Measurements from ENCODE around the gene SUSD4.

The SUSD4 gene

DNA sequence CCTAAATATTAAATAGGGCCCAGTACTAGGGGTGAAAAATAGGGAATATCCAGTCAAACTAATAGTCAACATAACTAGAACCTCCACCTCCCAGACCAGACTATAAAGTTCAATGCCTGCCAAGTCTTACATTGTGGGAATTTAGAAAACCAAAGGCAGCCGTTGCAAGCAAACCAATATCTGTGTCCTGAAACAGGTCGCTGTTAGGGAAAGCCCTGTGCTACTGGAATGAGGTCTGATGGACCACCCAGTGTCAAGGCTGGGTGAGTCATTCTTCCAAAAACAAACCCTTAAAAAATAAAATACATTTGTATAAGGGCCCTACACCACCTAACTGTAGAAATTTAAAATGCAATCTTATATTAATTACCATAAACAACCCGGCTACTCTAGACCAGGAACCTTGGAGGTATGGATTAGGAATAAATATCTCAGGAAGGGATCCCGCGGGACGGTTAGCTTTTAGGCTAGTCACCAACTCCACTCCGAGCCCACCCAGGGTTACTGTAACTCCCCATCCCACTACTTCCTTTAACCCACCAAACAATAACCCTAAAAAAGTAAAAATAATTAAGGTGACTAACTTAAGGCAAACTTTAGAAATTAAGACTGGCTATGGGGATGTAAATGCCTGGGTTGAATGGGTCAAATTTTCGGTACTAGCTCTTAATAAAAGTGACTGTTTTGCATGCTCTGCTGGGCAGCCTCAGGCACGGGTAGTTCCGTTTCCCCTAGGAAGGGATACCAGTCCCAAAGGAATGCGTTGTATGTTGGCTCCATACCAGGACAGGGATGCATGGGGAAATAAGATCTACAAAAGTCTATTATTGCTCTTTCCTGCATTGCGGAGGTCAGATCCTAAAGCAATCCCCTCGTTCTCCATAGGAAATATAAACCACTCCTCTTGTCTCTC is 155.6 kb downstream of the SUSD4 start:
- DNase-seq, result no peak

DNA sequence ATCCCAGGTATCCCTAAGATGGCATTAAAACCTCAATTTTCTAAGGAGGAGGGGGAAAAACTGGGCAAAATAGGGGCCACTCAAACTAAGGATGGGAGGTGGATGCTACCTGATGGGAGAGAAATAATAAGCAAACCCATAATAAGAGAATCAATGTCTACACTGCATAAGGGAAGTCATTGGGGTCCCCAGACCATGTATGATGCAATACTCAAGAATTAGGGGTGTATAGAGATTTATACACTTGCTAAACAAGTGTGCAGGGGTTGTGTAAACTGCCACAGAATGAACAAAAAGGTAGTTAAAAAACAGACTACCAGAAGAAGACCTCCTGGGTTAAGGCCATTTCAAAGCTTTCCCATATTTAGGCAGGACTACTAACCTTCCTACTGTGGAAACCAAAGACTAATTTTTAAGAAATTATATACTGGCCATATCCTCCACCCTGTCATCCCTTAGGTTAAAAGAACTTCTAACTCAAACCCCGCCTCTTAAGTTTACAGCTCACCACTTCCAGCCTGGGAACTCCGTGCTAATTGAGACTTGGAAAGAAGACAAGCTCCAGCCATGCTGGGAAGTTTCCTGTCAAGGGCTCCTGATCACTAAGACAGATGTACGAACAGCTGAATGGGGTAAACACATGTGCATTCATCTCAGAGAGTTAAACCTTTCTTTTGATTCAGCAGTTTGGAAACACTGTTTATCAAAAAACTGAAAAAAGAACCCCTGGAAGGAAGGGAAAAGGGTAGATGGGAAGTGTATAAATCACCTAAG is 156.5 kb downstream of the SUSD4 start:
- no peak for DNase-seq

DNA sequence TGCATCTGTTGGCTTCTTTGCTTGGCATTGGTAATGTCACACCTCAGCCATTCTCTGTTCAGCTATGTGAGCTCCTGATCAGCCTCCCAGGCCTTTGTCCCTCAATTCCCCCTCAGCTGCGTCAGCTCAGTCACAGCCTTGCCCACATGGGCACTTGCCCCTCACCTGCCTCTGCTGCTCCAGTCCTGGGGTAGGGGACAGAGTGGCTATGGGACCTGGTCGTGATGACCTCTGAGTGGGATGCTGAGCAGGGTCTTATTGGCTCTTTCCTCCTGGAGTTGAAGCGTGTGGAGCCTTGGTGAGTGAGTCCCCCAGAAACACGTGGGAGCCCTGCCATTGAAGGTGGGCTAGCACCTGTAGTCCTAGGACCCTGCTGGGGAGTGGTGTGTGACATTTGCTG is 159.6 kb downstream of the SUSD4 start:
- DNase-seq, result no peak

DNA sequence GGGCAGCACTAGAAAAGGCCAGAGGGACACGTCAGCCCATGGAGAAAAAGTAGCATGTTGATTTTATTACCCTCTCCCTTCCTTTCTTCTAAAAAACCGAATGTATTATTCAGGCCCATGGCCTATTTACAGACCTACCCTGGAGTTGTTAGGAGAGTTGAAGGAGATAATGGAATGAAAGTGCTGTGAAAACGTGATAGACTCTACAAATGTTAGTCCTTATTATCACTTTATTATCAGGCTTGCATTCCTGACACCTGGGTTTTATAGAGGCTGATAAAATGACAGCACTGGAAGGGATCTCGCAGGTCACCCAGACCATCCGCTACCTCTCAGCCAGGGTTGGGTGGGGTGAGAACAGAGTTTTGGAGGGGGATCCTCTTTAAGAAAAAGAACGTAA is 160.3 kb downstream of the SUSD4 start:
- no peak for DNase-seq

DNA sequence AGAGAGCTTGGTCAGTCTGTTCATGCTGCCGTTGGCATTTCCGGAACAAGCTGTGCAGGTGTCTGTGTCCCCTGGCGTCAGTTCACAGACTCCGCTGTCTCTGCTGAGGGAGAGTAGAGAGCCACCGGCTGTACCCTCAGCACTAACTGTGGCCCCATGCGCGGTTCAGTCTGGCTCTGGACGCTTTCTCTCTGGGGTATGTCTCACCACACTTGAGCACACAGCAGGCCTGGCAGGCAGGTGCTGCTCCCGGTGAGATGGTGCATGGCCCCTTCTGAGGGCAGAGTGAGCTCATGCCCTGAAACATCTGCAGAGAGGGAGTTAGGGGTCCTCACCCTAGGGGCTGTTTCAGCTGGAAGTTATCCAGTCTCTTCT is 161.0 kb downstream of the SUSD4 start:
- no peak for DNase-seq

DNA sequence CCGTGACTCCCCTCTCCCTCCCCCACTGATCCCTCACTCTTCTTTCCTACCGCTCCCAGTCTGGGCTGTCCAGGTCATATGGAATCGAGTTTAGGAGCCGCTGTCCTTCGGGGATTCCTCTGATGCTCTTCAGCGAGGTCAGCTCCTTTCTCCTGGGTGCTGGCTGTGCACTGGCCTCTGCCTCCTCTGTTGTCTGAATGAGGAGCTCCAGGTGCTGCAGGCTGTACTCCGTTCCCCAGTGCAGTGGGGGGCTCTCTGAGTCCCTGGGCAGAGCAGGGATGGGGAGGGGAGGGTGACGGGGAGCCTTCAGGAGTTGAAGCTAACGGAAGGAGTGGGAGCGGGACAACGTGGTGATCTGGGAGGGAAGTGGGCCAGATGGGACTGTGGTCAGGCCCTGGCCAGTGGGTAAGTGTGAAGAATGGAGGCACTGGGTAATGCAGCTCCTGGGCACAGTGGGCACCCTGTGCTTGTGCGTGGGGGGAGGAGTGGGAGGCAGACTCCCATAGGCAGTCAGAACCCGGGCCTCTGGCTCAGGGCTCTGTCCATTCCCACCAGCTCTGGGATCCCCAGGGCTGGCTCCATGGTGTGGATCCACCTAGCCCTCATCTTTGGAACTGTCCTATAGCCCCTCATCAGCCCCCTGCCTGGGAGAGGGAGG is 161.5 kb downstream of the SUSD4 start:
- no peak for DNase-seq

DNA sequence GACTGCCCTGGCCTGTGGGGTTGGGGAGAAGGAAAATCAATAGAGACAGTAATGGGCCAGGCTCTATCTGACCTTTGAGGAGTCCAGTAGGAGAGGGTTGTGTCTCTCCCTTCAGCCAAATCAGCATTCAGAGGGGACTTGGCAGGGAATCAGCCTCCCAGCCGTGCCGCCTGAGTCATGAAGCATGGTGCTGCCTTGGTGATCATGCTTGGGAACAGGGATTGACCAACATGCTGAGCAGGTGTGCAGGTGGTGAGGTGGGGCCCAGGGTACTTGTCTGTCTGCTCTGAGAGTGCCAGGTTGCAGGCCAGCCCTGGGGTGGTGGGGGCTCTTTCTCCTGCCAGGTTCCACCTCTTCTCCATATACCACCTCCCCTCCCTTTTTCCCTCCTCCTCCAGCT is 162.0 kb downstream of the SUSD4 start:
- DNase-seq, result no peak

DNA sequence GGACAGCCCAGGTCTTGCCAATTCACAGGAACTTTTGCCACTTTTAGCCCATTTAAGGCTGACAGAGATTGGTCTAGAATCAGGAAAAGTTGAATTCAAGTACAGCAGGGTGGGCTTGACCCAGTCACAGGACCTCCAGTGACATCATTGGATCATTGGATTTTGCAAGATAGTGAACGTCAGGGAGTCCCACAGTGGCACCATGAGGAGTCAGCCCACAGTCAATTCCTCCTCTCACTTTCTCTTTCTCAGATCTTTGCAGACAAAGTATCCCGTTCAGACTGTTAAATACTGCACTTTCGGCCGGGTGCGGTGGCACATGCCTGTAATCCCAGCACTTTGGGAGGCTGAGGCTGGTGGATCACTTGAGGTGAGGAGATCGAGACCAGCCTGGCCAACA is 163.1 kb downstream of the SUSD4 start:
- no peak for DNase-seq

DNA sequence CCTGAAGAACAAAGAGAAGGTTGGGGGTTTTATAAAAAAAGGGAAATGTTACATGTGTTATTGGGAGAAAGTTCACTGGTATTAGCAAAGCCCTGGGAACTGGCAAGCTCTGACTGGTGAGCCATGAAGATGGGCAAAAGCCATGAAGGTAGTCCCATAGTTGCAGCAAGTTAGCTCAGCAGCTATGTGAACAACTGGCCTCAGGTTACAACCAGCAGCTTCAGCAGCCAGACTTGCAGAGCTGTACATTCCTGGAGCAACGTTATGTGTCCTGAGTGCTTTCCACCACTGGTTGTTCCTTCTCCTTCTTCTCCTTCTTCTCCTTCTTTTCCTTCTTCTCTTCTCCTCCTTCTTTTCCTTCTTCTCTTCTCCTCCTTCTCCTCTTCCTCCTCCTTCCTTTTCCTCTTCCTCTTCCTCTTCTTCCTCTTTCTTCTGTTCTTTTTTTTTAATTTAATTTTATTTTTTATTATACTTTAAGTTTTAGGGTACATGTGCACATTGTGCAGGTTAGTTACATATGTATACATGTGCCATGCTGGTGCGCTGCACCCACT is 164.8 kb downstream of the SUSD4 start:
- no peak for DNase-seq

DNA sequence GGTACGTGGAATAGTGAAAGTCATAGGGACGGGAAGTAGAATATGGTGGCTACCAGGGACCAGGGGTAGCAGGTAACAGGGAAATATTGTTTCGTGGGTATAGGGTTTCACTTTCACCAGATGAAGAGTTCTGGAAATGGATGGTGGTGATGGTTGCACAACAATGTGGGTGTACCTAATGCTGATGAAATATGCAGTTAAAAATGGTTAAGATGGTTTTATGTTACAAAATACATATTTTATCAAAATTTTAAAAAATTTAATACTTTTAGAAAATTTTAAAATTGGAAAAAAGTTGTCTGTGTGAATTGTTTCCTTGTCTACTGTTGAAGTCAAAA is 165.4 kb downstream of the SUSD4 start:
- DNase-seq, result no peak

DNA sequence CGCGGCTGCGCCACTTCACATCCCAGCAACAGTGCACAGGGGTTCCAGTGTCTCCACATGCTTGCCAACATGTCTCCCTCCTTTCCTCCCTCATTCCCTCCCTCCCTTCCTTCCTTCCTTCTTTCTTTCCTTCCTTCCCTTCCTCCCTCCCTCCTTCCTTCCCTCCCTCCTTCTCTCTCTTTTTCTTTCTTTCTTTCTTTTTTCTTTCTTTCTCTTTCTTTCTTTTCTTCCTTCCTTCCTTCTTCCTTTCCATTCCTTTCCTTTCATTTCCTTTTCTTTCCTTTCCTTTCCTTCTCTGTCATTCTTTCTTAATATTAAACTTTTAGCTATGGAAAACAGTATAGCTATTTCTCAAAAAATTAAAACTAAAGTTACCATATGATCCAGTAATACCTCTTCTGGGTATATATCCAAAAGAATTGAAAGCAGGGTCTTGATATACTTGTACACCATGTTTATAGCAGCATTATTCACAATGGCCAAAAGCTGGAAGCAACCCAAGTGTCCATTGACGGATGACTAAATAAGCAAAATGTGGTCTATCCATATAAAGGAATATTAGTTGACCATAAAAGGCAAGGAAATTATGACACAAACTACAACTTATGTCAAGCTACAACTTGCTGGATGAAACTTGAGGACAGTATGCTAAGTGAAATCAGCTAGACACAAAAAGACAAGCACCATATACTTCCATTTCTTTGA is 165.9 kb downstream of the SUSD4 start:
- no peak for DNase-seq

DNA sequence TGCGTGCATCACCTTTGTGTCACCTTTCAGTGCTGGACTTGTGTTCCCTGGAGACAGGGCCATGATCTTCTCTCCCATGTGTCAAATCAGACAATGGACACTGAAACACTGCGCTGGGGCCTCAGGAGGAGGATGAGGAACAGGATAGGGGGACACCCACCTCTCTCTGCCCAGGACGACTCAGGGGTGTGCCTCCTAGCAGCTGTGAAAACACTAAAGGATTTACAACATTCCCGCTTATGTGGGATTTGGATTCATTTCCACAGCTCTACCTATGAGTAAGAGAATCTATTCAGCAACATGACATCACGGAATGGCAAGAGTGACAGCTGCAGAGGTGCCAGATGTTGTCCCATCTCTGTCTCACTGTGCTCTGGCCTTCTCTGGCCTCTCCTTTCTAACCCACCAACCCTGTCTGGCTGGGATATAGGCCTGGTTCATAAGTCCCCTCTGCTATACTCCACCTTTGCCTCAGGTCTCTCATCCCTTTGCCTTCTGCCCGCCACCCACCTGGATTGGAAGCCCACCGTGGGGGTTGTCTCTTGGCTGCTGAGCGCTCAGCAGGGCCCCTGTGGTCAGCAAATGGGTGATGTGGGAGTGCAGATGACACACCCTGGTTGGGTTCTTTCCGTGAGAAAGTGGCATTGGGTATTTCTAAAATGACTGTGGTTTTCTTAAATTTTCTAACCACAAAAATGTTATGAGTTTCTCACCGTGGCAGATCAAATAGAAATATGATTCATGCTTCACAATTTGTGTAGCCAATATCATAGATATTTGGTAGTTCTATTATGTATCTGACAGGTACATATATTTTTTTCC is 173.9 kb downstream of the SUSD4 start:
- DNase-seq, result peak; percentile 81 to 83

DNA sequence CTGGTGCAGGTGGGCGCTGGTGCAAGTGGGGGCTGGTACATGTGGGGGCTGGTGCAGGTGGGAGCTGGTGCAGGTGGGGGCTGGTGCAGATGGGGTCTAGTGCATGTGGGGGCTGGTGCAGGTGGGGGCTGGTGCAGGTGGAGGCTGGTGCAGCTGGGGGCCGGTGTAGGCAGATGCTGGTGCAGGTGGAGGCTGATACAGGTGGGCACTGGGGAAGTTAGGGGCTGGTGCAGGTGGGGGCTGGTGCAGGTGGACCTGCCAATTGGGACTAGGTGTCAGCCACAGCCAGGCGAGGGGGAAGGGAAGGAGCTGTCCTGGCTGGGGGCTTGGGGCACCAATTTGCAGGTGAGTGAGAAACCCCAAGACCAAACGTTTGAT is 174.5 kb downstream of the SUSD4 start:
- no peak for DNase-seq

DNA sequence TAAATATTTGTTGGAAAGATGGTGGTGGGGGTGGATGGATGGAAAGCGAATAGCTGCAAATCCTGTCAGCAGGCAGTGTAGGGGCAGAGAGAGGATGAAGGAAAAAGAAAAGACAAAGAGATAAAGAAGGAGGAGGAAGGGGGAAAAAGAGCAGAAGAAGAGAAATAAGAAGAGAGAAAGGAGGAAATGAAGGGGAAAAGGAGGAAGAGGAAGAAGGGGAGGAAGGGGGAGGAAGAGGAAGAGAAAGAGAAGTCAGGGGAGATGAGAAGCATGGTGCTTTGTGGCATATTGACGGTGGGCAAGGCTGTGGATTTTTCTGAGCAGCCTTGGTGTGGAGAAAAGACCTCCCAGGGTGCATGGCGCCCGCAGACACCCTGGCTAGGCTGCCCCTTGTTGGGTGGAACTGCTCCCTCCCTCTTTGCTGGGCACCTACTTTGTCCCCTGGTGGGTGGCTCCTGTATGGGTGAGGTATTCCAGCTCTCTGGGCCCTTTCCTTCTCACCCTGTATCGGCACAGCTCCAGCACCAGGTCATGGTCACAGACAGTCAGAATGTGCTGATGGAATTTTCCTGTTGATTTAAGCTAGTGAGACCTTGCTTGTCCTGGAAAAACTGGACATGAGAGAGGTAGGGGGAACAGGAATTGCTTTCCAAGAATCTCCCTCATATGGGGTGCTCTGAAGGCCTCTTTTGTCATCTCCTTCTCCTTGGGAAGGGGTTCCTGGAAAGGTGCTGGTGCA is 175.2 kb downstream of the SUSD4 start:
- DNase-seq, result no peak

DNA sequence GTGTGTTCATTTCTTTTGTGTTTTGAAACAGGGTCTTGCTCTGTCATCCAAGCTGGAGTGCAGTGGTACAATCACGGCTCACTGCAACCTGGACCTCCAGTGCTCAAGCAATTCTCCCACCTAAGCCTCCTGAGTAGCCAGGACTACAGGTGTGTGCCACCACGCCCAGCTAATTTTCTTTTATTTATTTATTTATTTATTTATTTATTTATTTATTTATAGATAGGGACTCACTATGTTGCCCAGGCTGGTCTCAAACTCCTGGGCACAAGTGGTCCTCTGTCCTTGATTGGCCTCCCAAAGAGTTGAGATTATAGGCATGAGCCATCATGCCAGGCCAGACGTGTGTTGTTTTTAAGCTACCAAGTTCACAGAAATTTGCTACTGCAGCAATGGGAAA is 177.2 kb downstream of the SUSD4 start:
- no peak for DNase-seq

DNA sequence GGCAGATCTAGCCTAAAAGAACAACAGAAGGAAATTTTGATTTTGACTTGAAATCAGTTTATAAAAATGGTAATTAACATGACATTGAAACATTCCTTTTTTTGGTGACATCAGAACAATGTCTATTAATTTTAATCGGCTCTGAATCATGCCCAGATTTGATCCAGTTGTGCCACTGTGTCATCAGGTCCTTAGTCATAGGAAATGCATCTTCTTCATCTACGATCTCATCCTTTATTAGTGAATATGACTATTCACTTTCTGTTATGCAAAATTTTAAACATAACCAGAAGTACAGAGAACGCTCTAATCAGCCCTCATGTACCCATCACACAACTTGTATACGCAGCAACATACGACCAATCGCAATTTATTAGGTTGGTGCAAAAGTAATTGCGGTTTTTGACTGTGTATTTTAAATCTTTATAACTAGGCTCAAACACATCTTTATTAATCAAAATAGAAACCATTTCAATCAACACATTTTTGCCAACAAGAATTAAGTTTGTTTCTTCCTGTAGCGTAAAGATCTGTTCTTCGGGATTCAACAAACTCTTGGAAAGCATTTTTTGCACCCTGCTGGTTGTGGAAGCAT is 180.6 kb downstream of the SUSD4 start:
- DNase-seq, result no peak

DNA sequence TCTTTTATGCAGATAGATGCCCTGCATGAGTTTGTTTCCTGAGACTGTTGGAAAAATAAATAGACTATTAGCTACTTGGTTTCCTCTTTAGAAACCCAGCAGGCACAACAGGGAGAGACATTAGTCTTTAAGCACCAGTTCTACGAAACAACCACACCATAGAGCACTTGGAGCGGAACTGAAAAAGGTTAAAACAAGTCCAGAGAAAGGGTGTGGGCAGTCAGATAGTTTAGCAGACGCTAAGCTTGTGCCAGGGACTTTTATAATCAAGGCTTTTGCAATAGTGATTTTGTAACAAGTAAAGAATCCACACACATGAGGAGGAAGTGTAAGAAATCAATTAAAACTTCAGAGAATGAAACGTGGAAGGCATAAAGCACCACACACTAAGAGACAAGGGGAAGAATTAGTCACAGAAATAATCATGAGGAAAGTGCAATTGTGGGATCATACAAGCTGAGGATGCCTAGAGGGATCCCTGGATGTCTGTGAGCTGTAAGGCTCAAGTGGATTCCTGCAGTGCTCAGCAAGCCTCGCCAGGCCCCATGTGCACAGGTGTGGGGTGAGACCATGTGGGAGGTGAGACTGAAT is 183.2 kb downstream of the SUSD4 start:
- DNase-seq, result no peak

DNA sequence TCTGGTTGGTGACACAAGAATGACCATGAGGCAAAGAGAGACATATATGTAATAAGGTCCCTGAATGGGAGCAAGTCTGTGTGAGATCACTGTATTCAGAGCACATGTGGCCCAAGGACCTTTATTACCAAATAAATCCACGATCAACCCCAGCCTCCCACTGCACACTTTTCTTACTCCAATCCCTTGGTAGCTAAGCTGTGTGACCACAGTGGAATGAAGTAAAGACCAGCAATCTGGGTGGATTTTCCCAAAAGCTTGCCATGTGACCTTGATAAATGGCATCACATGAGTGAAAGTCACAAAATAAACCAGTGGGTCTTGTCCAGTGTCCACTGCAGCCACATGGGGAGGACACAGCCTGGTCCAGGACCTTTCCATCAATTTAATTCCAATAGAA is 184.2 kb downstream of the SUSD4 start:
- no peak for DNase-seq

DNA sequence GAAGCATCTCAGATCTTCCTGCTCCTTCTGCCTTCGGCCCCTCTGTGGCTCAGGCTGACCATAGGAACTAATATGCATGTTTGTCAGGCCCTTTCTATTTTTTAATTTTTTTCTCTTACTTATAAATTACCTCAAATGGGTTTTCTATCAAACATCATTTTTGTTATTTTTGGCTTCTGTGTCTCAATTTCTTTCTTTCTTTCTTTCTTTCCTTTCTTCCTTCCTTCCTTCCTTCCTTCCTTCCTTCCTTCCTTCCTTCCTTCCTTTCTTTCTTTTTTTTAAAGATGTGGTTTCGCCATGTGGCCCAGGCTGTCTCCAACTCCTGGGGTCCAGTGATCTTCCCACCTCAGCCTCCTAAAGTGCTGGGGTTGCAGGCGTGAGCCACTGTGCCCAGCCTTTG is 184.7 kb downstream of the SUSD4 start:
- no peak for DNase-seq

DNA sequence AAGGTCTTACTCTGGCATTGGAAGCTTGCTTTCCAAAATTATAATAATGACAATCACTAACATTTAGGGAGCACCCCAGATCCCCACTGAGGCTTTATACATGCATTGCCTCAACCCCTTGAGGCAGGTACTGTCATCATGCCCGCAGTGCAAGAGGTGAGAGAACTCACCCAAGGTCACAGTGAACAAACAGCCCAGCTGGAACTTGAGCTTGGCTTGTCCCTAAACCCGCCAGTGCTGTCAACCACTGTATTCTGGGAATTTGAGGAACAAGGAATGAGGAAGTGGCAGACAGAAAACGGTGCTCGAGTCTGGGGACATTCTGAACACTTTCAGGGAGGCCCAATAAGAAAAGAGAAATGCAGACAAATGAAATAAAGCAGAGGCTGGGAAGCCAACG is 186.3 kb downstream of the SUSD4 start:
- DNase-seq, result no peak

DNA sequence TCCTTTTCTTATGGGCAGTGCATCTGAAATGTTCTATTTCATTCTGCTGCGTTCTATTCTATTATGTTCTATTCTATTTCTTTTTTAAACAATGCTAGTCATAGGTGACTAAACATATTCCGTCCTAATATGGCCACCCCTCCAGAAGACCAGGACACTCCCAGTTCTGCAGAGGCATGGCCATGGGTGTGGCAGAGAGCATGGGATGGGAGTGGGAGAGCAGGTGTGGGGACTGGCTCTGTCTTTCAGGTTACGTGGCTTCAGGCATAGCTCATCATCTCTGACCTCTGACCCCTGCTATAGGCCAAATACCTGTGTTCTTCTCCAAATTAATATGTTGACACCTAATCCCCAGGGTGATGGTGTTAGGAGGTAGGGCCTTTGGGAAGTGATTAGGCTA is 187.5 kb downstream of the SUSD4 start:
- no peak for DNase-seq

All from activated T-cell treated with anti-CD3 and anti-CD28 coated beads, Interleukin-2, amount 50 U/mL, for 48 hours (primary cell).